WTC11 (cell line): ENCODE results near the gene VAV2. TPM values are rescaled to one million over a fixed set of nuclear protein-coding genes. Genes with fewer than 3 reads are reported as not detected.

ENCODE experiments used
- ATAC-seq: fragments of 200-7000 bp; cut with Tn5 transposase; 2 replicates; pipeline ENCODE4 v1.10.0; 2021; ENCODE audit warnings: mild to moderate bottlenecking, moderate library complexity
- CTCF ChIA-PET: fragments of 300-600 bp; sonication (Branson Sonifier 250); formaldehyde crosslinking; loops from one replicate; lab custom pipeline; 2021; ENCODE audit warnings: antibody characterized with exemption; lab: Charles Lee
- POLR2A ChIA-PET: fragments of 350-600 bp; sonication (Branson Sonifier 250); formaldehyde crosslinking; loops from one replicate; lab custom pipeline; 2021; ENCODE audit warnings: antibody characterized with exemption; lab: Charles Lee
- DNase-seq: peaks from one replicate; pipeline ENCODE4 v3.0.0; 2021; ENCODE audit warnings: low spot score
- H3K27ac Mint-ChIP-seq: 2 replicates; pipeline ENCODE4 v1.8.0; 2021; ENCODE audit warnings: mixed read lengths
- H3K27me3 Mint-ChIP-seq: 2 replicates; pipeline ENCODE4 v1.8.0; 2021; ENCODE audit warnings: low read depth, mild to moderate bottlenecking, moderate library complexity, mixed read lengths
- H3K36me3 Mint-ChIP-seq: 2 replicates; pipeline ENCODE4 v1.8.0; 2021; ENCODE audit warnings: mixed read lengths
- H3K4me1 Mint-ChIP-seq: 2 replicates; pipeline ENCODE4 v1.8.0; 2022; ENCODE audit warnings: mixed read lengths
- H3K4me3 Mint-ChIP-seq: 2 replicates; pipeline ENCODE4 v1.8.0; 2021; ENCODE audit warnings: mild to moderate bottlenecking, moderate library complexity, mixed read lengths
- H3K9me3 Mint-ChIP-seq: 2 replicates; pipeline ENCODE4 v1.8.0; 2021; ENCODE audit warnings: mixed read lengths
- ETV6 ChIP-seq: sonication (generic); formaldehyde crosslinking; IDR thresholded peaks from 2 replicates; pipeline ENCODE4 v1.8.1; 2022; ENCODE audit warnings: mild to moderate bottlenecking, missing genetic modification reagents
- FOXJ3 ChIP-seq: sonication (generic); formaldehyde crosslinking; IDR thresholded peaks from 2 replicates; pipeline ENCODE4 v1.9.0; 2021; ENCODE audit warnings: missing genetic modification reagents, mild to moderate bottlenecking, borderline replicate concordance
- FOXP1 ChIP-seq: sonication (generic); formaldehyde crosslinking; IDR thresholded peaks from 2 replicates; pipeline ENCODE4 v1.8.0; 2022; ENCODE audit warnings: missing genetic modification reagents, mild to moderate bottlenecking, moderate library complexity, borderline replicate concordance
- GRHL2 ChIP-seq: fragments of 250-450 bp; sonication (Bioruptor Pico); IDR thresholded peaks from 2 replicates; pipeline ENCODE4 v1.8.0; 2022; ENCODE audit warnings: mild to moderate bottlenecking, moderate library complexity; ENCODE audit not compliant: insufficient replicate concordance, severe bottlenecking
- HMGA2 ChIP-seq: fragments of 250-450 bp; sonication (Bioruptor Pico); IDR thresholded peaks from 2 replicates; pipeline ENCODE4 v1.4.0; 2021; ENCODE audit warnings: mild to moderate bottlenecking, moderate library complexity
- JUN ChIP-seq: sonication (generic); formaldehyde crosslinking; IDR thresholded peaks from 2 replicates; pipeline ENCODE4 v1.8.0; 2023; ENCODE audit warnings: mild to moderate bottlenecking, missing genetic modification reagents
- NR3C1 ChIP-seq: sonication (generic); formaldehyde crosslinking; conservative IDR thresholded peaks from 2 replicates; pipeline ENCODE4 v1.8.1; 2023; ENCODE audit warnings: low read depth, mild to moderate bottlenecking, missing genetic modification reagents
- SMAD3 ChIP-seq: sonication (generic); formaldehyde crosslinking; IDR thresholded peaks from 2 replicates; pipeline ENCODE4 v1.8.0; 2022; ENCODE audit warnings: missing genetic modification reagents, mild to moderate bottlenecking, borderline replicate concordance
- SOX15 ChIP-seq: fragments of 250-450 bp; sonication (Bioruptor Pico); IDR thresholded peaks from 2 replicates; pipeline ENCODE4 v1.9.0; 2021; ENCODE audit warnings: mild to moderate bottlenecking
- TEAD1 ChIP-seq: sonication (generic); formaldehyde crosslinking; IDR thresholded peaks from 2 replicates; pipeline ENCODE4 v1.8.0; 2022; ENCODE audit warnings: mild to moderate bottlenecking, missing genetic modification reagents
- ZBTB21 ChIP-seq: sonication (generic); formaldehyde crosslinking; IDR thresholded peaks from 2 replicates; pipeline ENCODE4 v1.8.1; 2023; ENCODE audit warnings: mild to moderate bottlenecking, missing genetic modification reagents, borderline replicate concordance
- ZNF232 ChIP-seq: sonication (generic); formaldehyde crosslinking; IDR thresholded peaks from 2 replicates; pipeline ENCODE4 v1.8.0; 2022; ENCODE audit warnings: mild to moderate bottlenecking, missing genetic modification reagents
- ZNF416 ChIP-seq: fragments of 250-450 bp; sonication (Bioruptor Pico); IDR thresholded peaks from 2 replicates; pipeline ENCODE4 v1.9.0; 2021; ENCODE audit warnings: mild to moderate bottlenecking, inconsistent platforms
- ZNF423 ChIP-seq: fragments of 250-450 bp; sonication (Bioruptor Pico); IDR thresholded peaks from 2 replicates; pipeline ENCODE4 v2.1.2; 2022; ENCODE audit warnings: mild to moderate bottlenecking, moderate library complexity
- total RNA-seq: library from RNA; stranded (reverse); gene quantifications from 3 replicates; pipeline ENCODE4 v1.2.3, GENCODE V29; 2021
- TF ChIP-seq, protein P1 (sequence below): sonication (generic); formaldehyde crosslinking; conservative IDR thresholded peaks from 2 replicates; pipeline ENCODE4 v1.8.1; 2023; ENCODE audit warnings: mild to moderate bottlenecking, low read depth, missing genetic modification reagents, moderate library complexity
- TF ChIP-seq, protein P2 (sequence below): sonication (generic); formaldehyde crosslinking; IDR thresholded peaks from 2 replicates; pipeline ENCODE4 v1.8.0; 2022; ENCODE audit warnings: mild to moderate bottlenecking, missing genetic modification reagents
- TF ChIP-seq, protein P3 (sequence below): sonication (generic); formaldehyde crosslinking; IDR thresholded peaks from 2 replicates; pipeline ENCODE4 v1.8.1; 2022; ENCODE audit warnings: low read depth, missing genetic modification reagents, borderline replicate concordance
- TF ChIP-seq, protein P4 (sequence below): fragments of 250-450 bp; sonication (Bioruptor Pico); IDR thresholded peaks from 2 replicates; pipeline ENCODE4 v1.9.0; 2021; ENCODE audit warnings: moderate library complexity, mild to moderate bottlenecking, inconsistent platforms, borderline replicate concordance
- TF ChIP-seq, protein P5 (sequence below): sonication (generic); formaldehyde crosslinking; IDR thresholded peaks from 2 replicates; pipeline ENCODE4 v1.8.0; 2022; ENCODE audit warnings: missing genetic modification reagents
- TF ChIP-seq, protein P6 (sequence below): sonication (generic); formaldehyde crosslinking; IDR thresholded peaks from 2 replicates; pipeline ENCODE4 v1.8.1; 2023; ENCODE audit warnings: mild to moderate bottlenecking, missing genetic modification reagents, borderline replicate concordance
- TF ChIP-seq, protein P7 (sequence below): sonication (generic); formaldehyde crosslinking; IDR thresholded peaks from 2 replicates; pipeline ENCODE4 v1.8.1; 2022; ENCODE audit warnings: mild to moderate bottlenecking, moderate library complexity, missing genetic modification reagents

The VAV2 gene
- total RNA-seq, 1 experiment from 2014 or later, result 39.7 TPM

DNA sequence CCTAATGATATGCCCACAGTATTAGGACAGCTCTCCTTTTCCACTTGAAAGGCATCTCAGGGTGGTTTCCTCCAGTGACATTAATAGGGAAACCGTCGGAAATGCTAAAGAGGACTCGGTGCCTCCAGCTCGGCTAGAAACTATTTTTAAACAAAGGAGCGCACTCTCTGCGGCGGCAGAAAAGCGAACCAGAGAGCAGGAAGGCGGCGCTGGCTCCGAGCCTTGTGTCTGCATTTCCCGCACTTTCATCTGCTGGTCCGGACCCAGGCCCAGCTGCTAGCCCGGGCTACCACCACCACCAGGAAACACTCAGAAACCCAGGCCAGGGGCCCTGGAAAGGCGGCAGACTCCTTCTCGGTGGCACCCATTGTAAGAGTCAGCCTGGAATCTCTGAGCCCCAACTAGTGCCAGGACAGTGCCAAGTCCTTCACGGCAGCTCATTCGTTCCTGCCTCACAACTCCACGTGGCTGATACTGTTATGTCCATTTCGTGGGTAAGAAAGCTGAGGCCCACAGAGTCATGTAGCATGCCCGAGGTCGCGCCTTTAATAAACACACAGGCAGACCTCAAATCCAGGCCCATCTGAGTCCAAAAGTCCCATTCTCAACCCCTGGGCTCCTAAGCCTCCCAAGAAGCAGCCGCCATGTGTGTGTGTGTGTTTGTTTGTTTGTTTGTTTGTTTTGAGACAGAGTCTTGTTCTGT lies 73.9 kb downstream of the VAV2 start:
- ATAC-seq (no peak), DNase-seq (no peak)
- ChIA-PET POLR2A (no interaction called here), CTCF (interaction anchor here (1.0 to 2.3 kb wide), 2 partner anchors 124 to 136 kb away, joined by 3 to 7 read pairs; no protein-coding TSS in a partner anchor)
- Mint-ChIP-seq H3K4me1 (peaks cover 39% of the 10 kb centered on the region), H3K9me3 (peaks cover 2% of the 10 kb centered on the region; the same call in 1 of the 2 replicates), H3K4me3 (no peak overlapping the region), H3K27me3 (no peaks in the 10 kb centered on the region), H3K27ac (peak overlapping the region; percentile 94), H3K36me3 (no peaks in the 10 kb centered on the region)
- TF ChIP-seq NR3C1 (no peak), FOXJ3 (no peak), GRHL2 (CRISPR knock-in tag) (no peak), JUN (no peak), SOX15 (CRISPR knock-in tag) (no peak), ZNF232 (no peak), ZNF416 (CRISPR knock-in tag) (no peak), FOXP1 (CRISPR knock-in tag) (no peak), ZBTB21 (CRISPR knock-in tag) (no peak), SMAD3 (CRISPR knock-in tag) (no peak), ETV6 (no peak), HMGA2 (CRISPR knock-in tag) (no peak)
- TF ChIP-seq, protein P1, sequence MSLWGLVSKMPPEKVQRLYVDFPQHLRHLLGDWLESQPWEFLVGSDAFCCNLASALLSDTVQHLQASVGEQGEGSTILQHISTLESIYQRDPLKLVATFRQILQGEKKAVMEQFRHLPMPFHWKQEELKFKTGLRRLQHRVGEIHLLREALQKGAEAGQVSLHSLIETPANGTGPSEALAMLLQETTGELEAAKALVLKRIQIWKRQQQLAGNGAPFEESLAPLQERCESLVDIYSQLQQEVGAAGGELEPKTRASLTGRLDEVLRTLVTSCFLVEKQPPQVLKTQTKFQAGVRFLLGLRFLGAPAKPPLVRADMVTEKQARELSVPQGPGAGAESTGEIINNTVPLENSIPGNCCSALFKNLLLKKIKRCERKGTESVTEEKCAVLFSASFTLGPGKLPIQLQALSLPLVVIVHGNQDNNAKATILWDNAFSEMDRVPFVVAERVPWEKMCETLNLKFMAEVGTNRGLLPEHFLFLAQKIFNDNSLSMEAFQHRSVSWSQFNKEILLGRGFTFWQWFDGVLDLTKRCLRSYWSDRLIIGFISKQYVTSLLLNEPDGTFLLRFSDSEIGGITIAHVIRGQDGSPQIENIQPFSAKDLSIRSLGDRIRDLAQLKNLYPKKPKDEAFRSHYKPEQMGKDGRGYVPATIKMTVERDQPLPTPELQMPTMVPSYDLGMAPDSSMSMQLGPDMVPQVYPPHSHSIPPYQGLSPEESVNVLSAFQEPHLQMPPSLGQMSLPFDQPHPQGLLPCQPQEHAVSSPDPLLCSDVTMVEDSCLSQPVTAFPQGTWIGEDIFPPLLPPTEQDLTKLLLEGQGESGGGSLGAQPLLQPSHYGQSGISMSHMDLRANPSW (CRISPR knock-in tag), result no peak
- TF ChIP-seq, protein P2, sequence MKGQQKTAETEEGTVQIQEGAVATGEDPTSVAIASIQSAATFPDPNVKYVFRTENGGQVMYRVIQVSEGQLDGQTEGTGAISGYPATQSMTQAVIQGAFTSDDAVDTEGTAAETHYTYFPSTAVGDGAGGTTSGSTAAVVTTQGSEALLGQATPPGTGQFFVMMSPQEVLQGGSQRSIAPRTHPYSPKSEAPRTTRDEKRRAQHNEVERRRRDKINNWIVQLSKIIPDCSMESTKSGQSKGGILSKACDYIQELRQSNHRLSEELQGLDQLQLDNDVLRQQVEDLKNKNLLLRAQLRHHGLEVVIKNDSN, result no peak
- TF ChIP-seq, protein P3, sequence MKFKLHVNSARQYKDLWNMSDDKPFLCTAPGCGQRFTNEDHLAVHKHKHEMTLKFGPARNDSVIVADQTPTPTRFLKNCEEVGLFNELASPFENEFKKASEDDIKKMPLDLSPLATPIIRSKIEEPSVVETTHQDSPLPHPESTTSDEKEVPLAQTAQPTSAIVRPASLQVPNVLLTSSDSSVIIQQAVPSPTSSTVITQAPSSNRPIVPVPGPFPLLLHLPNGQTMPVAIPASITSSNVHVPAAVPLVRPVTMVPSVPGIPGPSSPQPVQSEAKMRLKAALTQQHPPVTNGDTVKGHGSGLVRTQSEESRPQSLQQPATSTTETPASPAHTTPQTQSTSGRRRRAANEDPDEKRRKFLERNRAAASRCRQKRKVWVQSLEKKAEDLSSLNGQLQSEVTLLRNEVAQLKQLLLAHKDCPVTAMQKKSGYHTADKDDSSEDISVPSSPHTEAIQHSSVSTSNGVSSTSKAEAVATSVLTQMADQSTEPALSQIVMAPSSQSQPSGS, result no peak
- TF ChIP-seq, protein P4, sequence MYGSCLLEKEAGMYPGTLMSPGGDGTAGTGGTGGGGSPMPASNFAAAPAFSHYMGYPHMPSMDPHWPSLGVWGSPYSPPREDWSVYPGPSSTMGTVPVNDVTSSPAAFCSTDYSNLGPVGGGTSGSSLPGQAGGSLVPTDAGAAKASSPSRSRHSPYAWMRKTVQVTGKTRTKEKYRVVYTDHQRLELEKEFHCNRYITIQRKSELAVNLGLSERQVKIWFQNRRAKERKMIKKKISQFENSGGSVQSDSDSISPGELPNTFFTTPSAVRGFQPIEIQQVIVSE (CRISPR knock-in tag), result no peak

DNA sequence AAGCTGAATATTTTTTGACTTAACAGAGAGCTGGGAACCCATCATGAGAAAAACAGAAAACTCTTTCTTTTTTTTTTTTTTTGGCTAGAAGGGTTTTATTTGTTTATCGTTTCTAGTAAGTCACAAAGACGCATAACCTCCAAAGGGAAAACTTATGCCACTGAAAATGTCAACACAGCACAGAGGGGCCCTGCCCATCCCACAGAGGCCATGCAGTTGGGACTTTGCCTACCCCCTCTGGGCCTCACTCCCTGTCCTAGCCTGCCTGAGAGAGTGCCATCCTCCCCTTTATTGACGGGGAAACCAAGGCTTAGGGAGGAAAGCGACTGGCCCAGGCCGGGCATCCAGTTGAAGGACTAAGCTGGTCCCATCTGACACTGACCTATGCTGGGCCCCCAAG lies 74.7 kb downstream of the VAV2 start:
- ATAC-seq, result no peak
- no peak overlapping the region for H3K4me3 Mint-ChIP-seq
- H3K27ac Mint-ChIP-seq, result peak overlapping the region; percentile 32; the same call in 1 of the 2 replicates
- H3K9me3 Mint-ChIP-seq, result no peaks in the 10 kb centered on the region
- H3K27me3 Mint-ChIP-seq, result no peaks in the 10 kb centered on the region
- no peak for DNase-seq
- H3K36me3 Mint-ChIP-seq, result no peaks in the 10 kb centered on the region
- ChIA-PET CTCF (interaction anchor here (0.6 to 2.3 kb wide), 4 partner anchors 34 to 175 kb away, joined by 3 to 7 read pairs (median 5); no protein-coding TSS in a partner anchor), POLR2A (interaction anchor here (0.6 kb wide), 1 partner anchor 625 kb away, joined by 3 read pairs; no protein-coding TSS in a partner anchor)
- H3K4me1 Mint-ChIP-seq, result peaks cover 44% of the 10 kb centered on the region
- TF ChIP-seq ZBTB21 (CRISPR knock-in tag), result no peak
- TF ChIP-seq, protein P5, sequence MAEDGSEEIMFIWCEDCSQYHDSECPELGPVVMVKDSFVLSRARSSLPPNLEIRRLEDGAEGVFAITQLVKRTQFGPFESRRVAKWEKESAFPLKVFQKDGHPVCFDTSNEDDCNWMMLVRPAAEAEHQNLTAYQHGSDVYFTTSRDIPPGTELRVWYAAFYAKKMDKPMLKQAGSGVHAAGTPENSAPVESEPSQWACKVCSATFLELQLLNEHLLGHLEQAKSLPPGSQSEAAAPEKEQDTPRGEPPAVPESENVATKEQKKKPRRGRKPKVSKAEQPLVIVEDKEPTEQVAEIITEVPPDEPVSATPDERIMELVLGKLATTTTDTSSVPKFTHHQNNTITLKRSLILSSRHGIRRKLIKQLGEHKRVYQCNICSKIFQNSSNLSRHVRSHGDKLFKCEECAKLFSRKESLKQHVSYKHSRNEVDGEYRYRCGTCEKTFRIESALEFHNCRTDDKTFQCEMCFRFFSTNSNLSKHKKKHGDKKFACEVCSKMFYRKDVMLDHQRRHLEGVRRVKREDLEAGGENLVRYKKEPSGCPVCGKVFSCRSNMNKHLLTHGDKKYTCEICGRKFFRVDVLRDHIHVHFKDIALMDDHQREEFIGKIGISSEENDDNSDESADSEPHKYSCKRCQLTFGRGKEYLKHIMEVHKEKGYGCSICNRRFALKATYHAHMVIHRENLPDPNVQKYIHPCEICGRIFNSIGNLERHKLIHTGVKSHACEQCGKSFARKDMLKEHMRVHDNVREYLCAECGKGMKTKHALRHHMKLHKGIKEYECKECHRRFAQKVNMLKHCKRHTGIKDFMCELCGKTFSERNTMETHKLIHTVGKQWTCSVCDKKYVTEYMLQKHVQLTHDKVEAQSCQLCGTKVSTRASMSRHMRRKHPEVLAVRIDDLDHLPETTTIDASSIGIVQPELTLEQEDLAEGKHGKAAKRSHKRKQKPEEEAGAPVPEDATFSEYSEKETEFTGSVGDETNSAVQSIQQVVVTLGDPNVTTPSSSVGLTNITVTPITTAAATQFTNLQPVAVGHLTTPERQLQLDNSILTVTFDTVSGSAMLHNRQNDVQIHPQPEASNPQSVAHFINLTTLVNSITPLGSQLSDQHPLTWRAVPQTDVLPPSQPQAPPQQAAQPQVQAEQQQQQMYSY, result no peak
- no peak for TF ChIP-seq TEAD1 (CRISPR knock-in tag)
- no peak for TF ChIP-seq ZNF423 (CRISPR knock-in tag)
- TF ChIP-seq, protein P6, sequence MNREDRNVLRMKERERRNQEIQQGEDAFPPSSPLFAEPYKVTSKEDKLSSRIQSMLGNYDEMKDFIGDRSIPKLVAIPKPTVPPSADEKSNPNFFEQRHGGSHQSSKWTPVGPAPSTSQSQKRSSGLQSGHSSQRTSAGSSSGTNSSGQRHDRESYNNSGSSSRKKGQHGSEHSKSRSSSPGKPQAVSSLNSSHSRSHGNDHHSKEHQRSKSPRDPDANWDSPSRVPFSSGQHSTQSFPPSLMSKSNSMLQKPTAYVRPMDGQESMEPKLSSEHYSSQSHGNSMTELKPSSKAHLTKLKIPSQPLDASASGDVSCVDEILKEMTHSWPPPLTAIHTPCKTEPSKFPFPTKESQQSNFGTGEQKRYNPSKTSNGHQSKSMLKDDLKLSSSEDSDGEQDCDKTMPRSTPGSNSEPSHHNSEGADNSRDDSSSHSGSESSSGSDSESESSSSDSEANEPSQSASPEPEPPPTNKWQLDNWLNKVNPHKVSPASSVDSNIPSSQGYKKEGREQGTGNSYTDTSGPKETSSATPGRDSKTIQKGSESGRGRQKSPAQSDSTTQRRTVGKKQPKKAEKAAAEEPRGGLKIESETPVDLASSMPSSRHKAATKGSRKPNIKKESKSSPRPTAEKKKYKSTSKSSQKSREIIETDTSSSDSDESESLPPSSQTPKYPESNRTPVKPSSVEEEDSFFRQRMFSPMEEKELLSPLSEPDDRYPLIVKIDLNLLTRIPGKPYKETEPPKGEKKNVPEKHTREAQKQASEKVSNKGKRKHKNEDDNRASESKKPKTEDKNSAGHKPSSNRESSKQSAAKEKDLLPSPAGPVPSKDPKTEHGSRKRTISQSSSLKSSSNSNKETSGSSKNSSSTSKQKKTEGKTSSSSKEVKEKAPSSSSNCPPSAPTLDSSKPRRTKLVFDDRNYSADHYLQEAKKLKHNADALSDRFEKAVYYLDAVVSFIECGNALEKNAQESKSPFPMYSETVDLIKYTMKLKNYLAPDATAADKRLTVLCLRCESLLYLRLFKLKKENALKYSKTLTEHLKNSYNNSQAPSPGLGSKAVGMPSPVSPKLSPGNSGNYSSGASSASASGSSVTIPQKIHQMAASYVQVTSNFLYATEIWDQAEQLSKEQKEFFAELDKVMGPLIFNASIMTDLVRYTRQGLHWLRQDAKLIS (CRISPR knock-in tag), result no peak
- TF ChIP-seq, protein P7, sequence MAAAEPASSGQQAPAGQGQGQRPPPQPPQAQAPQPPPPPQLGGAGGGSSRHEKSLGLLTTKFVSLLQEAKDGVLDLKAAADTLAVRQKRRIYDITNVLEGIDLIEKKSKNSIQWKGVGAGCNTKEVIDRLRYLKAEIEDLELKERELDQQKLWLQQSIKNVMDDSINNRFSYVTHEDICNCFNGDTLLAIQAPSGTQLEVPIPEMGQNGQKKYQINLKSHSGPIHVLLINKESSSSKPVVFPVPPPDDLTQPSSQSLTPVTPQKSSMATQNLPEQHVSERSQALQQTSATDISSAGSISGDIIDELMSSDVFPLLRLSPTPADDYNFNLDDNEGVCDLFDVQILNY, result no peak
